Ovary (tissue), 3 donors: ENCODE data around the gene PYDC1.

Source experiments
- CTCF ChIP-seq, 3 donors: fragments of 450-650 bp in 2 of 3; fragments of 200-600 bp in 1 of 3; IDR thresholded peaks; one replicate each; pipeline versions ENCODE4 v1.5.1 to v1.8.0; 2016 to 2022; ENCODE audit warnings: antibody characterized with exemption in 3 of 3, mild to moderate bottlenecking in 1 of 3
- POLR2A ChIP-seq: fragments of 450-650 bp; IDR thresholded peaks from one replicate; pipeline ENCODE4 v1.6.1; 2017; ENCODE audit warnings: antibody characterized with exemption, mild to moderate bottlenecking, moderate library complexity
- donor health status: DM: no; HTN: no; CAD: no.

DNA sequence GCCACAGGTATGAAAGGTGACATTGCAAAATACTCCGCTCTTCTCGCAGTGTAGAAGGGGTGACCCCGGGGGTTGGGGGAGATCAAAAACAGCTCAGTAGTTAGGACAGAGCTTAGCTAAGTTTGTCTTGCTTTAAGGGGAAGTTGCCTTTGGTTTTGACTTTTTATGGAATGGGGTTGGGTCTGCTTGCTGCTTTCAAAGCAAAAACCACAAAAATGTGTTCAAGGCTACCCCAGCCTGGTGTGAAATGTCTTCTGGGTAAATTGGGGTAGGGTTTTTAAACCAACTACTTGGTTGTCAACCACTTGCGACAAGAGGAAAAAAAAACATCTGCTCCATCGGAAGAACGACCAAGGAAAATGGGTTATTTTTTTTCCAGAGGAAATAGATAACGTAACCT lies 30.8 kb downstream of the PYDC1 start:
- no peak for TF ChIP-seq CTCF (IDR thresholded peaks at IDR 0.05)
- no peak for TF ChIP-seq POLR2A
